Stimulated activated CD4-positive, alpha-beta T cell treated with anti-CD3 and anti-CD28 coated beads, Interleukin-4, amount 100 ng/mL, for 1 hour (primary cell): Measurements from ENCODE around the gene SPAG9.
A peak's percentile ranks its signal among the peaks of the same experiment; 100 is the strongest.

Experiments used
- DNase-seq: peaks from one replicate; pipeline ENCODE4 v3.0.0-alpha.2; 2020

Gene SPAG9

DNA sequence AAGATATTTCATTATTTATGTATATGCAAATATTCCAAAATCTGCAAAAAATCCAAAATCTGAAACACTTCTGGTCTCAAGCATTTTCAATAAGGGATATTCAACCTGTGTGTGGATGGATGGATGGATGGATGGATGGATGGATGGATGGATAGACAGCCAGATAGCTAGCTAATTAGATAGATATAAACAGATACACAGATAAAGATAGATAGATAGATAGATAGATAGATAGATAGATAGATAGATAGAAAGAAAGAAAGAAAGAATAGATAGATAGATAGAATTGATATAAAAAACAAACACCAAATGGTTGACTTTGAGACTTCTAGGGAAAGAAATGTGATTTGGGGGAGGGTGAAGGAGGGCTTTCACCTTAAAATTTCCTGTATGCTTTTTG lies 139.4 kb downstream of the SPAG9 start:
- DNase-seq, result no peak

DNA sequence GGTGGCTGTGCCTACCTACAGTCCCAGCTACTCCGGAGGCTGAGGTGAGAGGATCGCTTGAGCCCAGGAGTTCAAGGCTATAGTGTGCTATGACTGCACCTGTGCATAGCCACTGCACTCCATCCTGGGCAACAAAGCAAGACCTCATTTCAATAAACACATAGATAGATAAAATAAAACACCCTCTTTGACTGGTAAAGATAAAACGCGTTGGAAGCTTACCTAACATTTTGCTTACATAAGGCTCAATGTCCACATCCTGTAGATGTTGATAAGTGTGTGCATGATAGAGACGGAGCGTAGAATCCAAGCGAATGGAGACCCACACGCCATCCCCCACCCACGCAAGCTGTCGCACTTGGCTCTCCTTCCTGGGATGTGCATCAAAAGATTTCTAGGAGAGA lies 141.1 kb downstream of the SPAG9 start:
- no peak for DNase-seq

DNA sequence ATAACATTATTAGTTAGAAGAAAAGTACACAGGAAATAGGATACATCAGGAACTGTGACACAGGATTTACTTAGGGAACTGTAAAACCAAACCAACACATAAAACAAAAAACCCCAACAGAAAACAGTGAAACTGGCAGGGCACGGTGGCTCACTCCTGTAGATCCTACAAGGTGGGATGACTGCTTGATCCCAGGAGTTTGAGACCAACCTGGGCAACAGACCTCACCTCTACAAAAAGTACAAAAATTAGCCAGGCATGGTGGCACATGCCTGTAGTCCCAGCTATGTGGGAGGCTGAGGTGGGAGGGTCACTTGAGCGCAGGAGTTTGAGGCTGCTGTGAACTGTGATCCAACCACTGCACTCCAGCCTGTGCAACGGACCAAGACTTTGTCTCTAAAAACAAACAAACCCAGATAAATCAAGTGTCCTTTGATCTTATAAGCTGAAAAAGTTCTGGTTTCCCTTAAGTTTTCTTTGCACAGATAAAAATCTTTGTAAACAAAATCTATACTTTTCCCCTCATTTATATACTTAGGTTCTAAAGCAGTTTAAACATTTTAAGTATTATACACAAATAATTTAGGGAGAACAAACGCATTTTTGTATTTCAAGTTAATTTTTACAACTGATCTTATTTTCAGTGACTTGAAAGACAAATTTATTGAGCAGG lies 143.0 kb downstream of the SPAG9 start:
- DNase-seq, result no peak

DNA sequence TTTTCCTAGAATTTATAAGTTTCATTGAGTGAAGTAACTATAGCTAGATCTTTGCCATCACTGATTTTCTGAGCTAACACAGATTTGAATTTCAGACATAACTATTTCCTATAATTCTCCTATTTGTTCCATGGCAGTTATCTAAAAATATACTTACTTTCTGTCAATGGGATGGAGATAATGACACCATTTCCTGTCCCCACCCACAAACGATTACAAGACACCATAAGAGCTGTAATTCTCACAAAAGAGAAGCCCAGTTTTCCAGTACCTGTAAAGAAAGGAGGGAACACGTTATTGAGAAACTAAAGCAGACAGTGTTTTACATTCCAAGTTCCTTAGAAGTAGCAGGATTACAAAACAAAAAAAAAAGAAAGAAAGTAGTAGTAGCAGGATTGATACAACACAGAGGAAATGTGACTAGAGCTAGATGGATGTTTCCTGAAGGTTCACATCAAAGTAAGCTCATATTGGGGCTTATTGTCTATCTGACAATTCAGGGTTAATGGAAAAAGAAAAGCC lies 143.7 kb downstream of the SPAG9 start:
- DNase-seq, result no peak

DNA sequence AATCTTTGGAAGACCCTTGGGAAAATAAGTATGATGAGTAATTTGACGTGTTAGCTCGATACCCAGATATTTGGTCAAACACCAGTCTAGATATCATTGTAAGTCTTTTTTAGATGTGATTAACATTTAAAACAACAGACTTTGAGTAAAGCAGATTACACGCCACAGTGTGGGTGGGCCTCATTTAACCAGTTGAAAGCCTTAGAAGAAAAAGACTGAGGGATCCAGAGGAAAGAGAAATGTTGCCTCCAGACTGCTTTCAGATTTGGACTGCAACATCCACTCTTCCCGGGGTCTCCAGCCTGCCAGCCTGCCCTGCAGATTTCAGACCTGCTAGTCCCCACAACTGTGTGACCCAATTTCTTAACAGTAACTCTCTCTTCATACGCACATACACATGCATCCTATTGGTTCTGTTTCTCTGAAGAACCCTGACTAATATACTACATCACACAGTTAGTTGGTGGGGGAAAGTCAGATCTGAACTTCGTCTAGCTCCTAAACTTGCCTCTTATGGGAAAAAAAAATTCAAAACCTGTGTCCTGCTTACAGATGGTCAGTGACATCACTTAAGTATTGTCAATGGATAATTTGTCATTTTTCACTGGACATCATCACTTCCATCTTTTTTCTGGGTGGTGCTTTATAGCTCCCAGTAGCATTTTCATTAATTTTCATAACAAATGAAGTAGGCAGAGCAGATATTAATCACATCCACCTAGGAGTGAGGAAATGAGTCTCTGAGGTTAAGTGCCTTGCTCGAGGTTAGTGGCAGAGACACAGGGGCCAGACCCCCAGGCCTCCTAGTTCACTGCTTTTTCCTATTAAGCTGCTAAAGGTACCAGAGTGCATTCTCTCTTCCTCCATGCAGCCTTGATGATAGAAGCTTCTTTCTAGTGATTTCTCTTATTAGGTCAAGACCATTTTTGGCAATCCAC lies 146.8 kb downstream of the SPAG9 start:
- no peak for DNase-seq

DNA sequence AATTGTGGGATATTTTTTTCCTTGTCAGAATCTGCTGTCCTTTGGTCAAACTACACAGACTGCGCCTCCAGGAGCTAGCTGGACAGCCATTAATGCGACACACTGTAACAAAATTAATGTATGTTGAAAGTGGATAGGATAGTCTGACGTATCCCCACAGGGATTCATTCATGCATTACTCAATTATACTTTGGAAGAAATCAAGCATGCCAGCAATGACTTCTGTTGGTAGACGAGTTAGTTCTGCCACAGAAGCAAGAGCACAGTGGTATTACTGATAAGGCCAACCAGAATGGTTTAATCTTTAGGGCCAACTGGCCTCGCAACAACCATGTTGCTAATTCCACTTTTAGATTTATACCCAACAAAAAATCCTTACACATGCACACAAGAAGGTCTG lies 148.1 kb downstream of the SPAG9 start:
- DNase-seq, result no peak

DNA sequence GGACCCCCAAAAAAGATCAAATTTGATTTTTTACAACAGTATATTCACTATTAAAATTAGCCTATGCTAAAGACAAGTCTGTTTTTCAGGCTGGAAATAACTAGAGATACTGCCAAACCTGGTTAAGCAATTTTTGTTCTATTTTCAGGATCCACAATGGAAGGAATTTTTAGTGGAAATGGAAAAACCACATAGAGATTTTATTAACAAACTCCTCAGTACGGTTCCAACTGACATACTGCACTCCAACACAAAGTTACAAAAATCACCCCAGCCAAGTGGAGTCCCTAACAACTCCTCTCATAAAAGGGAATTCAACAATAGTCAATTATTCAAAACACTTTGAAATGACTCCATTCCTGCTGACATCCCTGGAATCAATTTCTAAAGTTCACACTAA lies 152.9 kb downstream of the SPAG9 start:
- DNase-seq, result no peak

DNA sequence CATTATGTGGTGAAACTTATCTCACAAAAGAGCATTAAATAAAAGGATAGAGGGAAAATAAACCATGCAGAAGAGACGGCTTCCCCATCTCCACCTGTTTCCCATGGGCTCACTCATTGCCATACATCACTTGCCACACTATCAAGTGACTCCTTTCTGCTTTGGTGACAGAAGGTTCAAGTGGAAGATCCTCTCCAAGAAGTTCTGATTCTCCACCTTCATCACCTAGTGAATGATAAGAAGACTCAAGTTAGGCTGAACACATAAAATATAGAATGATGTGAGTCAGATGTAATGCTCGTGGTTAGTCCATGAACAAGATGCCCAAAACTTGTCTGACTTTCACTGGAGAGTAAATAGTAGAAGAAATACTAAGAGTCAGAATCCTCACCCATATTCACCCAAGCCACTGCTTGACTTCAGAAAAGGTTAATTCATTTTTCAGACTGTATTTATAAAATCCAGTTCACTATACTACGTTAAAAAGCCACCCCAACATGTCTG lies 154.5 kb downstream of the SPAG9 start:
- no peak for DNase-seq

DNA sequence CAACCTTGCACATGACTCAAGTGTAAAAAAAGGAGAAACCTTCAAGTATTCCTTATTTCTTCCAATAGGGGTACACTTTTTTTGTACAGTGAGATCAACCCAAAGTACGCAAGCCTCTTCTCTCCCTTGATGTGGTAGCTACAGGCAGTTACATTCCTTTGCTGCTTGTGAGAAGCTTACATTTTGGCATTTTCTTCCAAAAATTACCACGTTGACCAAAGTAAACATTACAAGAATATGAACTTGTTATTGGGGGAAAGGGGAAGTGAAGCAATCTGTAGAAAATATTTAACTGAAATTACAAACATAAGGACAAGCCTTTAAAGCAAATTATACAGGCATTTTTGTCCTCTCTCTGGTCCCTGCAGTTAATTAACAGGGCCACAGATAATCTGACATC lies 157.5 kb downstream of the SPAG9 start:
- DNase-seq, result no peak

DNA sequence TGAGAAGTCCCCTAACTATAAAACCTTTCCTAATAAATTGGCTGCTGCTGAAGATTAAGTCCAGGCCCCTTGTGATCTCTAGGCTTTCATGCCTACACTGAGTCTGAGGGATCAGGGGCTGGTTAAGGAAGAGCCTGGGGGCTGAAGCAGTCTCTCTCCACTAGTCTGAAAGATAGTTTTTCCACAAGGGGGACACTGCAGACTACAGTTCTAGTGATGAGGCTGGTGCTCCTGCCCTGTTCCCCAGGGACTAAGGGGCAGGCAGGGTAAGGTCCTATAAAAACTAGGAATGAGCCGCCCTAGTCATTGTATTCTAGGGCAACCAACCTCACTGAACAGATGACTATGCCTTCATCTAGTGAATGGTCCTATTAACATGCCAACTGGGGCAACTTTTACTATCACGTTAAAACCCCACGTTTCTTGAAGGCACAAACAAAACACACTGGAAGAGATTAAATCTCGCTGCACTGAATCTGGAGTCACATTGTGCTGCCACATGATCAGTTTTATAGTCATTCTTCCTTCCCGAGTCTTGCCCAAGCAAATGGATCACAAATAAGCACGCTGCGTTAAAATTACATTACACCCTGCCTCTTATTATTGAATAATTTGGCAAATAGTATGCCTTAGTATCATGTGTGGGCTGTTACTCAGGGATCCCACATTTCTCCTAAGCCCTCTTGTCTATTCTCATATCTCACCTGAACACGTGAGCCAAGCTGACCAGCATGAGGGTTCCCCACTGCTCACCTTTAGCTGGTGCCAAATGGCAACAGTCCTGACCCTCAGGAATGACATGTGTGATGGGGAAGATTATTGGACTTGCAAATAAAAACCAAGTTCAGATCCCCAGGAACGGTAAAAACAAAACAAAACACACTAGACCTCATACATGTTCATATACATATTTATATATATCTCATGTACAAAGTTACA lies 159.1 kb downstream of the SPAG9 start:
- DNase-seq, result no peak

DNA sequence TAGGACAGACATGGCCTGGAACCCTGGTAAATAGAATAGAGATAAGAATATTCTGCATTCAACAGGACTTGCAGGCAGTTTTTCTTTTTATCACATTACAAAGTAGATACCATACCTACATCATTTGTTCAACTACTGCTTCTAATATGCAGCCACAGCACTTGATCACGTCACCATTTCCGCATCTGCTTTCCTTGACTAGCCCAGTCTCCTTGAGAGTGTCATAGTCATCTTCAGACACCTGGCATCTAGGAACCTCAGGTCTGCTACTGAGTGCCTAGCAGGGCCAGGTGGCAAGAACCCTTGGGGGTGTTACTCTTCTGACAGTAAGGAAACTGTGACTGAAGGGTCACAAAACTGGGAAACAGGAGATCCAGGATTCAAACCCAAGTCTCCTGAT lies 161.3 kb downstream of the SPAG9 start:
- DNase-seq, result no peak

DNA sequence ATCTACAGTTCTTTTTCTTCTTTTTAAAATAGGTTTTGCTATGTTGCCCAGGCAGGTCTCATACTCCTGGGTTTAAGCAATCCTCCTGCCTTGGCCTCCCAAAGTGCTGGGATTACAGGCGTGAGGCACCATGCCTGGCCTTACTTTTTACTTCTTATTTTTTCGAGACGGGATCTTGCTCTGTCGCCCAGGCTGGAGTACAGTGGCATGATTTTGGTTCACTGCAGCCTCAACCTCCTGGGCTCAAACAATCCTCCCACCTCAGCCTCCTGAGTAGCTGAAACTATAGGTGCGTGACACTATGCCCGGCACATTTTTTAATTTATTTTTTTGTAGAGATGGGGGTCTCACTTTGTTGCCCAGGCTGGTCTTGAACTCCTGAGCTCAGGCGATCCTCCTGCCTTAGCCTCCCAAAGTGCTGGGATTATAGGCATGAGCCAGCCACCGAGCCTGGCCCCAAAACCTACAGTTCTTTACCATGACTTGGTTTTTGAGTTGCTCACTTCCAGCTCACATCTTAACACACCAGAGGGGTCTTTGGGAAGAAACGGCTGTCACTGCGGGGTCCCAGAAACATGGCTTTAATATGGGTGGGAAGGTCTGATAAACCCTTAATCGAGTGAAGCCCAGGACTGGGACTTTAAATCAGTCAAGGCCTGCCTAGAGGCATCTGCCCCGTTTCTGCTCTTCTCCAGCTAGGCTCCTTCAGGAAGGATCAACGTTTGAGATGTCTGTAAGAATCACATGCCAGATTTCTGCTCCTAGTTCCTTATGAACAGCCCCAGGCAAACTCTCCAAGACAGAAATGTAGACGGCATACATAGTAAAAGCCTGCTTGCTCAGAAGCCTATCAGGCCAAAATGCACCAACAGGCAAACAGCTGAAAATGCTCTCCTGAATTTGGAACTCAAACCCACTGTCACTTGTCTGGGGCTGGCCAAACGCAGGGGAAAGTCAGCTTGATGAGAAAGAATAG lies 162.8 kb downstream of the SPAG9 start:
- no peak for DNase-seq

DNA sequence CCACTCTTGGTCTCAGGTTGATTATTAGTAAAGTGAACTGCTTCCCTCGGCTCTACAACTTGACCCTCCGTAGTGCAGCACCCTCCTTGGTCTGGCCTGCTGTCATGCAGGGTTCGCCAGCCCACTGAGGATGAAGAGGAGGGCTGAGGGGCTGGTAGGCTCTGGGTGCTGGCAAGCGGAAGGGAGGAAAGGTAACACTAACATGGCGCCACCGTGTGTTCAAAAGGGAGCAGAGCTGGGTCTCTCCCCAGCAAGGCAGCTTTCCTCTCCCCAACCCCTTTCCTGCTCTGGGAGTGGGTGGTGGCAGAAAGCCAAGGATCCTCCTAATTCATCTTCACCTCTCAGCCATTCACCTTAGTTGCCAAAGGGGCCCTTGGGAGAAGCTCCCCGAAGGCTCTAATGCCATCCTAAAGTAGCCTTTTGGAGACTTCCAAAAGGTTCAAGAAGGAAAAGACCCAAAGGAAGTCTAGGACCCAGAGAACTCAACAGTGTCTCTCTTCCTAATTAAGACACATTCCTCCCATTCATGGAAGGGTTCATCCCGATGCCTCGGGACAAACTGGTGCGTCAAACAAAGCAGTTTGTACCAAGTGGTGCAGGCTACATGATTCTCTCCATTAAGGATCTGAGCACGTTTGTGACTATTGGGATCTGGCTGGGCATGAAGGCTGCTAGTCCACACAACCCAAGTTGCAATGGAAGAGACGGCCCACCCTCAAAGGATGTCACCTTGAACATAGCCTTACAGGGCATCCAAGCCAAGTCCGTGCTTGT lies 163.7 kb downstream of the SPAG9 start:
- DNase-seq, result peak; percentile 64

DNA sequence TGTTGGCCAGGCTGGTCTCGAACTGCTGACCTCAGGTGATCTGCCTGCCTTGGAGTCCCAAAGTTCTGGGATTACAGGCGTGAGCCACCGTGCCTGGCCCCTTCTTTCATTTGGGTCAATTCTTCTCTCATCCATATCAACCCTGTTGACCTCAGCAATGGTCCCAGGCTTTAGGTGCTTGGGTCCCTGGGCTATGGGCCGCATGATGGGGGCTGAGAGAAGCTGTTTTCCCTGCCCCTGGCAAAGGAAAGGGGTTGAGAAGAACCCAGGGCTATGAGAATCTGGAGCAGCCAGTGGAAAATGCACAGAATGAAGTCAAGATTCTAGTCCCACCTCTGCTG lies 164.3 kb downstream of the SPAG9 start:
- DNase-seq, result no peak

DNA sequence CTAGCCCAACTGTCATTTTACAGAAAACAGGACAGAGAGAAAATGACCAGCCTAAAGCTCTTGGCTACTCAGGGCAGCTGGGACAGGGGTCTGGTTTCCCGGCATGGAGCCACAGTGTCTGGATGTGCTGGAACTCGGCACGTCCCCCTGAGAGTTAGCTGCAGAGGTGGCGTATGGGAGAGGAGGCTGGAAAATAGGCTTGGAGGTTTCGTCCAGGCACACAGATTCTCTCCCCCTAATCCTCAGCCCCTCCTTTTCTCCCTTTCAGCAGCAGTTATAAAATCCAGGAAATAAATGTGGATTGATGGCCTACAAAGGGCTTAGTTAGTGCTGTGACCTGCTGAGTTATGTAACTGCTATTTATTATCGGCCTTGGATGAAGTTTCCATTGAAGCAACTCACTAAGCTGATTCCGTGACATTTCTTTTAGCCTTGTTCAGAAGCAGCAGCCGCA lies 165.0 kb downstream of the SPAG9 start:
- DNase-seq, result no peak

DNA sequence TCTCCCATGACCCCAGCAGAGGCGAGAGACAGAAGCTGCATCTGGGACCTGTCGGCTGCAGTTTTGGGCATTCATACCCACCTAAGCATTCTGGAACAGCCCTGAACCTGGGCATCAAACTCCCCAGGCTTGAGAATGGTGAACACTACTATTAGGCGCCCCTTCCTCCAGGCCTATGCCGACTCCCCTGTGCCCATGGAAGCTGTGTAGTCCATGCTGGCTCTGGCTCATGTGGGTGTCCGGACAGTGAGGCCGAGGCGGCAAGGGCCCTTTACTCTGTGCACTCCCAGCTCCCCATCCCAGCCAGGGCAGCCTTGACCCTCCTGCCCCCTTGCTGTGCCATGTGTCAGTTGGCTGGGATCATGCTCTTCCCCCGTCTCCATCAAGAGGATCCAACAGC lies 165.5 kb downstream of the SPAG9 start:
- no peak for DNase-seq

DNA sequence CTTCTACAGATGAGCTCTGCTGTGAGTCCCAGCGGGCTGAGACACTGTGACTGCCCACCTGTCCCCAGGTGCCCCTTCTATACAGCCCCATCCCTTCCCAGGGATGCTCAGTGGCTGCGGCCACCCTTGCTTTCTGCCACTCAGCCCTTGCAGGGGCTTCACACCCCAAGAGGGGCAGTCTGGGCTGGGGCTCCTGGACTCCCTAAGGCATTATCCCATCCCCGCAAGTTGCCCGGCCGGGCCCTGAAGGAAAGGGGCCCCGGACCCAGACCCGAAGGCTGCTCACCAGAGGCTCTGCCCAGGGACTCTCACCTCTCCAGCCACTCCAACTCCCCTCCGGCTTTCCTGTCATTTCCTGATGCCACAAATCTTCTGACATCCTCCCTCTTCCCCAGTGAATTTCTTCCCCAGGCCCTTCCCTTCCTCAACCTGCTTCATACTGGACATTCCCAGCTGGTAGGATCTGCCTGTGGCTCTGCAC lies 166.0 kb downstream of the SPAG9 start:
- DNase-seq, result no peak

DNA sequence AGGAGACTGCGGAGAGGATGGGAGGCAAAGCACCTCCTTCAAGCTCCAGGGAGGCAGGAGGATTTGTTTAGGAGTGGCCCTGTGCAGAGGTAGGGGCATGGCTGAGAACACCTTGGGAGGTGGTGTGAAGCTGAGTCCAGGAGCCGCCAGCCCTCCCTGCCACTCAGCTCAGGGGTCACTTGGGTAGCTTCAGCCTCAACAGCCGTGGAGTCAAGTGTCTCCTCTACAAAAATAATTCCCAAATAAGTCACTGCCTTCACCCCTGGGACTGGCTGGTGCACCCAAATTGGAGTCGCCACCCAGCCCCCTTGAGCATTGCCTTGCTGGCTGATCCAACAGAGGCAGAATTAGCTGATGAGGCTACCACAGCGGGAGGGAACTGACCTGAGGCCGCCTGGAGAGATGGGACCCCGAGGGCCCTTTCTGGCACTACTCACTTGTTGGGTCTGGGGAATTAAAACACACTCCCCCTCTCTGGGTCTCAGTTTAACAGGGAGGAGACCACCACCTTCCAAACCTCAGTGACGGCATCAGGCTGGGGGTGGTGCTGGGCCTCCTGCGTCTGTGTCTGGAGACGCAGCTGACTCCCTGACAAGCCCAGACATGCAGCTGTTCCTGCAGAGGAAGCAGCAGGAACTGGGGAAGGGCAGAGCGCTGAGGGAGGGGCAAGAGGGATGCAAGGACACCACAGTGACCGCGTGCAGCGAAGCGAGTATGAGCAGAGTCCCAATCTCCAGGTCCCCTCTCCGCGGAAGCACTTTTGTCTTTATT lies 166.7 kb downstream of the SPAG9 start:
- DNase-seq, result no peak

DNA sequence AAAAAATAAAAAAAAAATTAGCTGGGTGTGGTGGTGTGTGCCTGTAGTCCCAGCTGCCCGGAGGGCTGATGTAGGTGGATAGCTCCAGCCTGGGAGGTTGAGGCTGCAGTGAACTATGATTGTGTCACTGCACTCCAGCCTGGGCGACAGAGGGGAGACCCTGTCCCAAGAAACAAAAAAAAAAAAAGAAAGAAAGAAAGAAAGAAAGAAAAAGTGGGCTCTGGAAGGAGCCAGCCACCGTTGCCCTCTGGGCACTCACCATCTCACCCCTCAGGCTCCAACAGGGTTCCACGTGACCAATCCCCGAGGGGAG lies 167.2 kb downstream of the SPAG9 start:
- no peak for DNase-seq

DNA sequence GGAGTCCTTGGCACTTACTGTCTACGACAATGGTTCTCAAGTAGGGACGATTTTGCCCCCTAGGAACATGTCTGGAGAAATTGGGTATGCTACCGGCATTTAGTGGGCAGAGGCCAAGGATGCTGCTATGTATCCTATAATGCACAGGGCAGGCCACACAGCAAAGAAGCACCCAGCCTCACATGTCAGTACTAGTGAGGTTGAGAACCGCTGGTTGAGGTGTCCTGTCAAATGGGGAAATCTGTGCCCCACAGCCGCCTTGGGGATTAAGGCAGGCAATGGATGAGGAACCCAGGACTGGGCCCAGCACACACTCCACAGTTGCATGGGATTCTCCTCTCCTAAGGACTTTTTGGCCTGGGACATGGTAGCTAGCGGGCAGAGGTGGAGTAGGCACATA lies 167.8 kb downstream of the SPAG9 start:
- DNase-seq, result no peak
